ENCODE data around the gene KIF1A. TPM values are rescaled to one million over a fixed set of nuclear protein-coding genes. Genes with fewer than 3 reads are reported as not detected.

Gene KIF1A
- total and polyA plus RNA-seq, 2 of the 13 experiments (the other 11 are each of a cell fraction or from before 2014, with no cell fraction given): 0.01 TPM; not detected in 1

DNA sequence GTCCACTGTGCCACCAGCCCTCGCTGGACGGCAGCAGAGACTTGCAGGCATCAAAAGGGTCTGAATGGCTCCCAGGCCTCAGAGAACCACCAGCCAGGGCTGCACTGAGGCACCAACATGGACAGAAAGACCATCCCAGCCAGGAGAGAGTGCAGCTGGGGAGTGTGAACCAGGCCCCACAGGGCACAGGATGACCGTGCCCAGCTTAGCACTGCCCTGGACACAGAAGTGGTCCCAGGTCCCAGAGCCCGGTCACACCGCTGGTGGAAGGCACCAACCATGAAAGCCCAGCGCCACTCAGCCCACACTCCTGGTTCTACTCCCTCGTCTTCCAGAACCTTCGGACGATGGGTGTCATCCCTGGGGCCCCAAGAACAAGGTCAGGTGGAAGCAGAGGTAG is 107.9 kb downstream of the KIF1A start:
- FAIRE-seq (no peak), ATAC-seq (no peak), DNase-seq (ENCODE audit: low spot score) (no peak)
- Histone ChIP-seq H3K27me3 (ENCODE audit: control insufficient read depth in 1 of 2, insufficient read depth in 2 of 2, low read length in 2 of 2) (peaks cover 47 to 91% of the 10 kb centered on the region in 2 experiments), H3K79me2 (ENCODE audit: insufficient read depth, low read length) (no peaks in the 10 kb centered on the region), H3K27ac (ENCODE audit: extremely low read length, insufficient read depth, low read length) (no peak overlapping the region), H3K36me3 (replicated peaks in 1 of 2; ENCODE audit: control insufficient read depth in 1 of 2, insufficient read depth in 2 of 2, low read length in 2 of 2) (no peaks in the 10 kb centered on the region), H3K9me3 (ENCODE audit: low read length) (no peaks in the 10 kb centered on the region), H3K9ac (ENCODE audit: insufficient read depth, low read depth, low read length) (no peak overlapping the region), H3K4me1 (ENCODE audit: insufficient read depth, low read length) (no peaks in the 10 kb centered on the region), H3K4me3 (replicated peaks in 1 of 3; ENCODE audit: insufficient read depth in 1 of 3, low read depth in 2 of 3, low read length in 3 of 3) (no peak overlapping the region), H3K4me2 (ENCODE audit: low read depth, low read length) (no peak overlapping the region), H2AFZ (ENCODE audit: low read length) (no peak overlapping the region), H4K20me1 (ENCODE audit: insufficient read depth, low read length) (no peaks in the 10 kb centered on the region)
- CTCF ChIA-PET (ENCODE audit: low intra/inter-chr PET ratio, low total read pairs): no interaction called here
- intact Hi-C loops (cut with micrococcal nuclease; ENCODE audit: unreplicated experiment): no loop called here
- WGBS (ENCODE audit: low lambda C conversion rate): 18% methylated on average over 9 of the region's 9 CpGs
- in situ Hi-C loops (cut with HindIII; ENCODE audit: extremely low pct_ligation_motif_present, low pct_unique_long_range_greater_than_20kb): no loop called here
- BruUV-seq (replicated peaks): no TSS peak
- 0 out of 2 replicates have a peak, but pooled peaks have one; percentile 23 for TF ChIP-seq EED (CRISPR knock-in tag; IDR thresholded peaks at IDR 0.05)
- no peak for TF ChIP-seq DR1 (CRISPR knock-in tag; IDR thresholded peaks at IDR 0.05)
- POLR2A ChIA-PET: no interaction called here

DNA sequence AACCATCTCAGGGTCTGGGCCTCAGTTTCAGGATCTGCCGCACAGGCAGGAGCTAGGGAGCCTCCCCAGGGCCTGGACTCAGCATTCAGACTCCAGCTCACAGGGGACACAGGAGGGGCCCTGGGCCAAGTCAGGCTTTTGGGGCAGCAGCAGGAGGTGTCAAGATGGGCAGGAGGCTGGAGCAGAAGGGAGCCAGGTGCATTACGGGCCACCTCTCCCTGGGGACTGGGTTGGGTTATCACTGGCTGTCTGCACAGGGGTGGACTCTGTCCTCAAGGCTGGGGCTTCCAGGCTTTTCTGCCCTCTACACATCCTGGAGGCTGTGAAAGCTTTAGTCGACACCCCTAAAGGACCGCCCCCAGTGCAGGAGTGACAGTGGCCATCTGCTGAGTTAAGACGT is 108.3 kb downstream of the KIF1A start:
- no peaks in the 10 kb centered on the region for H3K36me3 ChIP-seq (replicated peaks in 1 of 2; ENCODE audit: control insufficient read depth in 1 of 2, insufficient read depth in 2 of 2, low read length in 2 of 2)
- CTCF ChIA-PET (ENCODE audit: low intra/inter-chr PET ratio, low total read pairs): no interaction called here
- TF ChIP-seq RFXANK (CRISPR knock-in tag; IDR thresholded peaks at IDR 0.05) (no peak), SP140L (CRISPR knock-in tag; IDR thresholded peaks at IDR 0.05; ENCODE audit: borderline replicate concordance) (no peak), NFATC3 (CRISPR knock-in tag; IDR thresholded peaks at IDR 0.05) (no peak), ZNF589 (CRISPR knock-in tag; conservative IDR thresholded peaks at IDR 0.05) (no peak), SMARCE1 (IDR thresholded peaks at IDR 0.05; ENCODE audit: borderline replicate concordance) (no peak), ZNF724P (CRISPR knock-in tag; IDR thresholded peaks at IDR 0.05; ENCODE audit: borderline replicate concordance) (no peak), MTF2 (CRISPR knock-in tag; IDR thresholded peaks at IDR 0.05; ENCODE audit: borderline replicate concordance) (no peak), ZNF329 (CRISPR knock-in tag; IDR thresholded peaks at IDR 0.05; ENCODE audit: low read depth) (no peak), ZNF207 (IDR thresholded peaks at IDR 0.05; ENCODE audit: borderline replicate concordance) (no peak), STAG1 (CRISPR knock-in tag; IDR thresholded peaks at IDR 0.05) (no peak)
- no peaks in the 10 kb centered on the region for H4K20me1 ChIP-seq (ENCODE audit: insufficient read depth, low read length)
- no peak overlapping the region for H2AFZ ChIP-seq (ENCODE audit: low read length)
- H3K9ac ChIP-seq (ENCODE audit: insufficient read depth, low read depth, low read length): no peak overlapping the region
- no peak overlapping the region for H3K4me2 ChIP-seq (ENCODE audit: low read depth, low read length)
- no peak overlapping the region for H3K27ac ChIP-seq (ENCODE audit: extremely low read length, insufficient read depth, low read length)
- H3K79me2 ChIP-seq (ENCODE audit: insufficient read depth, low read length): no peaks in the 10 kb centered on the region
- DNase-seq (ENCODE audit: low spot score) (no peak), ATAC-seq (peak; percentile 24; the same call in 2 of the 3 replicates), FAIRE-seq (no peak)
- BruUV-seq (replicated peaks): no TSS peak
- no peaks in the 10 kb centered on the region for H3K9me3 ChIP-seq (ENCODE audit: low read length)
- POLR2A ChIA-PET: no interaction called here
- H3K4me3 ChIP-seq (replicated peaks in 1 of 3; ENCODE audit: insufficient read depth in 1 of 3, low read depth in 2 of 3, low read length in 3 of 3): no peak overlapping the region
- WGBS (ENCODE audit: low lambda C conversion rate): no CpG with 5 or more reads among the region's 5 CpGs
- in situ Hi-C loops (cut with HindIII; ENCODE audit: extremely low pct_ligation_motif_present, low pct_unique_long_range_greater_than_20kb): no loop called here
- no peaks in the 10 kb centered on the region for H3K4me1 ChIP-seq (ENCODE audit: insufficient read depth, low read length)
- intact Hi-C loops (cut with micrococcal nuclease; ENCODE audit: unreplicated experiment): no loop called here
- H3K27me3 ChIP-seq (ENCODE audit: control insufficient read depth in 1 of 2, insufficient read depth in 2 of 2, low read length in 2 of 2): peaks cover 46 to 90% of the 10 kb centered on the region in 2 experiments
